Measurements from ENCODE around the gene PRR9.
A peak's percentile ranks its signal among the peaks of the same experiment; 100 is the strongest.

PRR9 gene

DNA sequence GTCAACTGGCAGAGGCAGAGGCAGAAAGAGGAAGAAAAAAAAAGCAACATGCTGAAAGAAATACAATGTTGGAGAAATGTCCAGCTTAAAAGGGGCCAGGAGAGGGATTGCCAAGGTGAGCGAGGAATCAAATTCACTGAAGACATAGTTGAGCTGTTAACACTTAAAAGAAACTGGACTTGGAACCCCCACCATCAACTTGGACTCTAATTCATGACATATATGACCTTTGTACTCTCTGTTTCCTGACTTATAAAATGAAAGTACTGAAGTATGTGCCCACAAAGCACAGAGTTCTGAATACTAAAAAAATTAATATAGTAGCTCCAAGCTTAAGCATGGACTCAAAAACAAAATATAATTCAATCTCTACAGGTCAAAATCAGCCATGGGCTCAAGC is 16.1 kb downstream of the PRR9 start:
- no peak for ATAC-seq (ENCODE audit: low read depth)
- Histone ChIP-seq H3K27me3 (ENCODE audit: insufficient read depth, poor library complexity, severe bottlenecking) (no peaks in the 10 kb centered on the region), H3K4me3 (ENCODE audit: severe bottlenecking) (no peak overlapping the region), H3K9me3 (ENCODE audit: severe bottlenecking) (no peaks in the 10 kb centered on the region), H3K4me1 (ENCODE audit: insufficient read depth, poor library complexity, severe bottlenecking) (no peaks in the 10 kb centered on the region), H3K27ac (ENCODE audit: poor library complexity, severe bottlenecking) (no peak overlapping the region), H3K36me3 (ENCODE audit: low read depth) (no peaks in the 10 kb centered on the region)
- DNase-seq (ENCODE audit: low spot score) = no peak
- TF ChIP-seq, protein P1, sequence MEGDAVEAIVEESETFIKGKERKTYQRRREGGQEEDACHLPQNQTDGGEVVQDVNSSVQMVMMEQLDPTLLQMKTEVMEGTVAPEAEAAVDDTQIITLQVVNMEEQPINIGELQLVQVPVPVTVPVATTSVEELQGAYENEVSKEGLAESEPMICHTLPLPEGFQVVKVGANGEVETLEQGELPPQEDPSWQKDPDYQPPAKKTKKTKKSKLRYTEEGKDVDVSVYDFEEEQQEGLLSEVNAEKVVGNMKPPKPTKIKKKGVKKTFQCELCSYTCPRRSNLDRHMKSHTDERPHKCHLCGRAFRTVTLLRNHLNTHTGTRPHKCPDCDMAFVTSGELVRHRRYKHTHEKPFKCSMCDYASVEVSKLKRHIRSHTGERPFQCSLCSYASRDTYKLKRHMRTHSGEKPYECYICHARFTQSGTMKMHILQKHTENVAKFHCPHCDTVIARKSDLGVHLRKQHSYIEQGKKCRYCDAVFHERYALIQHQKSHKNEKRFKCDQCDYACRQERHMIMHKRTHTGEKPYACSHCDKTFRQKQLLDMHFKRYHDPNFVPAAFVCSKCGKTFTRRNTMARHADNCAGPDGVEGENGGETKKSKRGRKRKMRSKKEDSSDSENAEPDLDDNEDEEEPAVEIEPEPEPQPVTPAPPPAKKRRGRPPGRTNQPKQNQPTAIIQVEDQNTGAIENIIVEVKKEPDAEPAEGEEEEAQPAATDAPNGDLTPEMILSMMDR (IDR thresholded peaks at IDR 0.05; ENCODE audit: poor library complexity, severe bottlenecking) = no peak

- H3K27ac ChIP-seq (ENCODE audit: poor library complexity, severe bottlenecking) = no peak overlapping the region
- TF ChIP-seq, protein P1 (IDR thresholded peaks at IDR 0.05; ENCODE audit: poor library complexity, severe bottlenecking) = peak; percentile 20
- H3K4me1 ChIP-seq (ENCODE audit: insufficient read depth, poor library complexity, severe bottlenecking) = no peaks in the 10 kb centered on the region
- H3K9me3 ChIP-seq (ENCODE audit: severe bottlenecking) = no peaks in the 10 kb centered on the region
- H3K27me3 ChIP-seq (ENCODE audit: insufficient read depth, poor library complexity, severe bottlenecking) = no peaks in the 10 kb centered on the region
- DNase-seq (ENCODE audit: low spot score) (no peak), ATAC-seq (ENCODE audit: low read depth) (no peak; the same call in 2 of the 3 replicates)
- no peaks in the 10 kb centered on the region for H3K36me3 ChIP-seq (ENCODE audit: low read depth)
- H3K4me3 ChIP-seq (ENCODE audit: severe bottlenecking) = no peak overlapping the region
These were observed 21.1 kb downstream of the PRR9 start for GRCh38 chr1:153238527-153238926.

GRCh38 chr1:153242160-153242559 is 24.8 kb downstream of the PRR9 start:
- H3K4me1 ChIP-seq (ENCODE audit: insufficient read depth, poor library complexity, severe bottlenecking) = no peaks in the 10 kb centered on the region
- no peak overlapping the region for H3K4me3 ChIP-seq (ENCODE audit: severe bottlenecking)
- no peaks in the 10 kb centered on the region for H3K36me3 ChIP-seq (ENCODE audit: low read depth)
- no peak for ATAC-seq (ENCODE audit: low read depth)
- TF ChIP-seq, protein P1 (IDR thresholded peaks at IDR 0.05; ENCODE audit: poor library complexity, severe bottlenecking) = no peak
- no peaks in the 10 kb centered on the region for H3K27me3 ChIP-seq (ENCODE audit: insufficient read depth, poor library complexity, severe bottlenecking)
- H3K27ac ChIP-seq (ENCODE audit: poor library complexity, severe bottlenecking) = no peak overlapping the region
- DNase-seq (ENCODE audit: low spot score) = no peak
- H3K9me3 ChIP-seq (ENCODE audit: severe bottlenecking) = no peaks in the 10 kb centered on the region

DNA sequence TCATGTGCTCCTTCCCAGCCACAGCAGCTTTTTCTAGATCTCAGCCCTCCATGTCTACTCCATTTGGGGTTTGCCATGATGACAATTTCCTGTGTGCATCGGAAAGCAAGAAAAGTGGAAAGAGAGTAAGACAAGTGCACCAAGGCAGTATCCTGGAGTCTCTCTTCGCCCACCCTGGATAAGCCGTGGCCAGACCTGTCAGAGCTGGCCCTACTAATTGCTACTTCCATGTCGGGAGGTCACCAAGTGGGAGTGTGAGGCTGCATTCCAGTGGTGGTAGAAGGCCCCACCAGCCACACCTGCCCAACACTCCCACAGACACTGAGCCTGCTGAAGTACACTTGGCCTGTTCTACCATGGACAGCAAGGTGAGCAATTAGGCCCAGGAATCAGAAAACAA is 28.1 kb downstream of the PRR9 start:
- no peaks in the 10 kb centered on the region for H3K36me3 ChIP-seq (ENCODE audit: low read depth)
- H3K4me1 ChIP-seq (ENCODE audit: insufficient read depth, poor library complexity, severe bottlenecking) = no peaks in the 10 kb centered on the region
- no peak overlapping the region for H3K4me3 ChIP-seq (ENCODE audit: severe bottlenecking)
- H3K27me3 ChIP-seq (ENCODE audit: insufficient read depth, poor library complexity, severe bottlenecking) = no peaks in the 10 kb centered on the region
- DNase-seq (ENCODE audit: low spot score) (no peak), ATAC-seq (ENCODE audit: low read depth) (no peak)
- H3K9me3 ChIP-seq (ENCODE audit: severe bottlenecking) = no peaks in the 10 kb centered on the region
- TF ChIP-seq, protein P1 (IDR thresholded peaks at IDR 0.05; ENCODE audit: poor library complexity, severe bottlenecking) = no peak
- no peak overlapping the region for H3K27ac ChIP-seq (ENCODE audit: poor library complexity, severe bottlenecking)

GRCh38 chr1:153246018-153246417 is 28.6 kb downstream of the PRR9 start:
- Histone ChIP-seq H3K4me3 (ENCODE audit: severe bottlenecking) (no peak overlapping the region), H3K27me3 (ENCODE audit: insufficient read depth, poor library complexity, severe bottlenecking) (no peaks in the 10 kb centered on the region), H3K9me3 (ENCODE audit: severe bottlenecking) (no peaks in the 10 kb centered on the region), H3K36me3 (ENCODE audit: low read depth) (no peaks in the 10 kb centered on the region), H3K4me1 (ENCODE audit: insufficient read depth, poor library complexity, severe bottlenecking) (no peaks in the 10 kb centered on the region), H3K27ac (ENCODE audit: poor library complexity, severe bottlenecking) (no peak overlapping the region)
- DNase-seq (ENCODE audit: low spot score) (no peak), ATAC-seq (ENCODE audit: low read depth) (no peak)
- TF ChIP-seq, protein P1 (IDR thresholded peaks at IDR 0.05; ENCODE audit: poor library complexity, severe bottlenecking) = no peak

Measured in RWPE2 (cell line).